ENCODE data around the gene ACAP1.

The ACAP1 gene

GRCh38 chr17:7391307-7391706 lies 55.0 kb downstream of the ACAP1 start:
- no peak for DNase-seq

DNA sequence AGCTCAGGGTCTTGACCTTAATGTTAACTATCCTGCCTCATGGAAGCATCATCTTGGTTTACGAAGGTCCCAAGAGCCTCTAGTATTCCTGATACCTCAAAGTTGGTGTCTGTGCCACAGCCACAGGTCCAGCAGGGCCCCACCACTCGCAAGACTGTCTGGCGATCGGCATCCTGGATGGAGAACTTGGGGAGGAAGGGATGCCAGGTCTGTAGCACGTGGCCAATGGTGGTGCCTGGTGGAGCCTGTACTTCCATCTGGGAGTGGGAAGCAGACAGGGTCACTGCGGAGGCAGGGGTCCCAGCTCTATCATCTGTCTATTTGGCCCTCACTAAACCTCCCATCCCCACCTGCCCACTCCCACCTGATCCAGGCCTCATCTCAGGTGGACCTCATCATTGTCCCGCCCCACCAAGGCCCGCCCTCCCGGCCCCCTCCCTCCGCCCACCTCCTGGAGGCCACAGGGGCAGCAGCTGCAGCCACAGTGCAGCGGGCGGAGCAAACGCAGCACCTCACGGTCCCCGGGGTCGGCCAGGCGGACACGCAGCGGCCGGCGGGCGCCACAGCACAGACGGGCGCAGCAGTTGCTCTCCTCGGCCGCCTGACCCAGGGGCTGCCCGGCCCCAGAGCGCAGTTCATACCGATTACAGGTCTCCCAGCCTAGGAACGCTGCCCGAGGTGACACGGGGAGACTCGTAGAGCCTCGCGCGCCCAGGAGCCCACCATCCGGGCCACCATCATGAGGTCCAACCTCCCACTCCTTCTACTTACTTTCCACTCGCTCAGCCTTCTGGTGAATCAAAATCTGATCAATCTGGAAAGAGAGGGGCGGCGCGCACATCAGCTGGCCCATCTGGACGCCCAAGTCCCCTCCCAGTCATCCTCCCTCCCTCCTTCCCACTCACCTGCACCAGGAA lies 56.6 kb downstream of the ACAP1 start:
- DNase-seq = no peak

GRCh38 chr17:7393613-7394451 lies 57.5 kb downstream of the ACAP1 start:
- DNase-seq = peak; percentile 37 to 72 (median 59)

- DNase-seq = peak; percentile 71 to 81 (median 74)
Observed at GRCh38 chr17:7394452-7395191, 58.3 kb downstream of the ACAP1 start, which contains the start of gene PLSCR3. PLSCR3 (minus strand) TSS chr17:7394525; CDS start chr17:7394110, 415 bp downstream.

GRCh38 chr17:7396147-7396546 lies 59.8 kb downstream of the ACAP1 start:
- DNase-seq = no peak

- no peak for DNase-seq
Observed at GRCh38 chr17:7398612-7399011, 62.3 kb downstream of the ACAP1 start.

All from T-helper 2 cell (primary cell).